Measurements from ENCODE around the gene TAF9. TPM values are rescaled to one million over a fixed set of nuclear protein-coding genes. Genes with fewer than 3 reads are reported as not detected.
A peak's percentile ranks its signal among the peaks of the same experiment; 100 is the strongest.

TAF9 gene
- total RNA-seq, 1 donor, result 86.2 TPM

DNA sequence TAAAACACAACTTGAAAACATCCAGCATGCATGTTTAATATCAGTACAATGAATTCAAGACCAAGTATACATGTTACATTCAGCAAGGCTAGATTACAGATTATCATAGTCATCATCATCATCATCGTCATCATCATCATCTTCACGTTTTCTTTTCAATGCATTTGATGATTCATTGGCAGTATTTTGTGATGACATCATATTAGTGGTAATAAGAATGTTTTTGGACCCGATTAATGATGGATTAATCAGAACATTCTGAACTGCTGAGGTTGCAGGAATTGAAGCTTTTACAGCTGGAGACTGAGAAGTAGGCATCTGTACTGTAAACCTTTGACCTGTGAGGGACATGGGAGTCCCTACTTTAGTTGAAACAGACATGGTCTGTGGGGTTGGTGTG, 4.5 kb downstream of the TAF9 start:
- DNase-seq (ENCODE audit: low read depth), result no peak
- TF ChIP-seq, protein P1, sequence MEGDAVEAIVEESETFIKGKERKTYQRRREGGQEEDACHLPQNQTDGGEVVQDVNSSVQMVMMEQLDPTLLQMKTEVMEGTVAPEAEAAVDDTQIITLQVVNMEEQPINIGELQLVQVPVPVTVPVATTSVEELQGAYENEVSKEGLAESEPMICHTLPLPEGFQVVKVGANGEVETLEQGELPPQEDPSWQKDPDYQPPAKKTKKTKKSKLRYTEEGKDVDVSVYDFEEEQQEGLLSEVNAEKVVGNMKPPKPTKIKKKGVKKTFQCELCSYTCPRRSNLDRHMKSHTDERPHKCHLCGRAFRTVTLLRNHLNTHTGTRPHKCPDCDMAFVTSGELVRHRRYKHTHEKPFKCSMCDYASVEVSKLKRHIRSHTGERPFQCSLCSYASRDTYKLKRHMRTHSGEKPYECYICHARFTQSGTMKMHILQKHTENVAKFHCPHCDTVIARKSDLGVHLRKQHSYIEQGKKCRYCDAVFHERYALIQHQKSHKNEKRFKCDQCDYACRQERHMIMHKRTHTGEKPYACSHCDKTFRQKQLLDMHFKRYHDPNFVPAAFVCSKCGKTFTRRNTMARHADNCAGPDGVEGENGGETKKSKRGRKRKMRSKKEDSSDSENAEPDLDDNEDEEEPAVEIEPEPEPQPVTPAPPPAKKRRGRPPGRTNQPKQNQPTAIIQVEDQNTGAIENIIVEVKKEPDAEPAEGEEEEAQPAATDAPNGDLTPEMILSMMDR (IDR thresholded peaks at IDR 0.05; ENCODE audit: insufficient read depth, low read length), result no peak
- H3K4me3 ChIP-seq (ENCODE audit: low read depth, low read length), result no peak overlapping the region

DNA sequence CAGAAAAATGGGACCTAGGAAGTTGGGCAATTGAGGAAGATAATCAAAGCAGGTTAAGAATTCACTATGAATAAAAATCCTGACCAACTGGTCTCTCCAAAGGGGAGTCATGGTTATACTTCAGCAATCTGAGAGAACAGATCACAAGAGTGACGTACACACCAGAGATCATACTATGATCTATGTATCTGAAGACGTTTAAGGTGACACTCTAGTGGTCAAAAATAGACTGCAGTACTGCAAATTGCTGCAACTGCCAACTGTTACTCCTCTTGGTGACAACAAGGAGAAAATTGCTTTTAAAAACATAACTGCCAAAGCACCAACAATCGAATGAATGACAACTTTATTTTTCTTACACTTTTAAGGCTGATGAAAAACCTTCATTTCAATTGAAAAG, 4.9 kb downstream of the TAF9 start:
- peak; percentile 10 for DNase-seq (ENCODE audit: low read depth)
- TF ChIP-seq, protein P1 (IDR thresholded peaks at IDR 0.05; ENCODE audit: insufficient read depth, low read length), result peak; percentile 48
- no peak overlapping the region for H3K4me3 ChIP-seq (ENCODE audit: low read depth, low read length)

DNA sequence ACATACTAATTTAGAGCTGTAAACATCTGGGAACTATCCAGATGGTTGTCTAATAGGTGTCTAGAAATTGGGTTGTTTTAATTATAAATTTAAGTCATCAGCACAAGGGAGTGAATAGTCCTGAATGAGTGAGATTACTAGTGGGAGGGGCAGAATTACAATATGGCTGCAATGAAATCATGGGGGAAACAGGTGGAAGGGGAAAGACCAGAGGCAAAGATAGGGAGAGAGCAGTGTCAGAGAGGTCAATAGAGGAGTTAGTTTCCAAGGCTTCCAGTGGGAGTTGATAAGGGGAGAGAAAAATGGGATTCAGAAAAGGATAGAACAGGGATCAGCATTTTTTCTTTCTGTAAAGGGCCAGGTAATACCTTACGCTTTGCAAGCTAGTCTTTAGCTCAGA, 8.9 kb downstream of the TAF9 start:
- H3K4me3 ChIP-seq (ENCODE audit: low read depth, low read length), result no peak overlapping the region
- TF ChIP-seq, protein P1 (IDR thresholded peaks at IDR 0.05; ENCODE audit: insufficient read depth, low read length), result no peak
- DNase-seq (ENCODE audit: low read depth), result no peak

DNA sequence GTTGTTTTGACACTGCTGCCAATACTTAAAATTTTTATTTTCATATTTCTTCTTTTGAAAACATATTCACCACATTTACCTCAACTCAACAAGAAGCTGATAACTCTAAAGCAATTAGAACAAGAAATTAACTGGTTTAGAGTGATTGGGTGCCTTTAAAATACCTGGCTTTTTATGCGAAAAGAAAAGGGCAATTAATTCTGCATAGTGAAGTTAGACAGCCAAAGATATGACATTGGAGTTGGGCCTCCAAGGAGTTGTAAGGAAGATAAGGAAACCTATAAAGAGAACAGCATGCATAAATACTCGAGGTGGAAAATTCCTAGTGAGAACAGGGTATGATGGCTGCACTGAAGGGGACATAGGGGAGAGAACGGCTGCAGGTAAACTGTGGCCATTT, 9.6 kb downstream of the TAF9 start:
- TF ChIP-seq, protein P1 (IDR thresholded peaks at IDR 0.05; ENCODE audit: insufficient read depth, low read length), result no peak
- DNase-seq (ENCODE audit: low read depth), result no peak
- H3K4me3 ChIP-seq (ENCODE audit: low read depth, low read length), result no peak overlapping the region

DNA sequence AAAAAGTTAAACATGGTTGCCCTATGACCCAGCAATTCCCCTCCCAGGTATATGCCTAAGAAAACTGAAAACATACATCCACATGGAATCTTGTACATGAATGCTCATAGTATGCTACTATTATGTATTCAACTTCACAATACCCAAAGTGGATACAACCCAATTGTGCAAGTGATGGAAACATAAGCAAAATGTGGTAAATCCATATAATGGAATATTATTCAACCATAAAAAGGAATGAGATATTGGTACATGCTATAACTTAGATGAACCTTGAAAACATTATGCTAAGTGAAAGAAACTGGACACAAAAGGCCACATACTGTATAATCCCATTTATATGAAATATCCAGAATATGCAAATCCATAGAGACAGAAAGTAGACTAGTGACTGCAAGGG, 18.7 kb downstream of the TAF9 start:
- no peak for DNase-seq (ENCODE audit: low read depth)
- H3K4me3 ChIP-seq (ENCODE audit: low read depth, low read length), result no peak overlapping the region
- TF ChIP-seq, protein P1 (IDR thresholded peaks at IDR 0.05; ENCODE audit: insufficient read depth, low read length), result no peak

DNA sequence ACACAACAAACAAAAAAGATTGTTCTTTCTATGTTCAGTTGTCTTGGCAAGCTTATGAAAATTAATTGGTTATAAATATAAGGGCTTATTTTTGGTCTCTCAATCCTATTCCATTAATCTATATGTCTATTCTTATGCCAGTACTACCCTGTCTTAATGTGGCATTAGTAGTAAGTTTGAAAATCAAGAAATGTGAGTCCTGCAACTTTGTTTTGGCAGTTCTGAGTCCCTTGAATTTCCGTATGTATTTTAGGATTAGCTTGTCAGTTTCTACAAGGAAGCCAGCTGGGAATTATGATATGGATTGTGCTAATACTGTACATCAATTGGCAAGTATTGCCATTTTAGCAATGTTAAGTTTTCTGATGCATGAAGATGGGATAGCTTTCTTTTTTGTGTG, 26.2 kb downstream of the TAF9 start:
- no peak for DNase-seq (ENCODE audit: low read depth)
- H3K4me3 ChIP-seq (ENCODE audit: low read depth, low read length), result no peak overlapping the region
- TF ChIP-seq, protein P1 (IDR thresholded peaks at IDR 0.05; ENCODE audit: insufficient read depth, low read length), result no peak

DNA sequence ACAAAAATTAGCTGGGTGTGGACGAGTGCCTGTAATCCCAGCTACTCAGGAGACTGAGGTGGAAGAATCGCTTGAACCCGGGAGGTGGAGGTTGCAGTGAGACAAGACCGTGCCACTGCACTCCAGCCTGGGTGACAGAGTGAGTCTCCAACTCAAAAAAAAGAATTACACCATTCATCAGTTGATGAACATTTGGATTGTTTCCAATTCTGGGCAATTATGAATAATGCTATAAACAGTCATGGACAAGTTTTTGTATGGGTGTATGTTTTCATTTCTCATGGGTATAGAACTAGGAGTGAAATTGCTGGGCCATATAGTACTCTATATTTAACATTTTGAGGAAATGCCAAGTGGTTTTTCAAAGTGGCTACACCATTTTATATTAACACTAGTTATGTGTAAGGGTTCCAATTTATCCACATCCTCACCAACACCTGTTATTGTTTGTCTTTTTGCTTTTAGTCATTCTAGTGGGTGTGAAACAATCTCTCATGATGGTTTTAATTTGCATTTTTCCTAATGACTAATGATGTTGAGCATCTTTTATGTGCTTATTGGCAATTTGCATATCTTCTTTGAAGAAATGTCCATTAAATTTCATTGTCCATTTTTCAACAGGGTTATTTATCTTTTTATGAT, 27.7 kb downstream of the TAF9 start:
- no peak overlapping the region for H3K4me3 ChIP-seq (ENCODE audit: low read depth, low read length)
- DNase-seq (ENCODE audit: low read depth), result no peak
- TF ChIP-seq, protein P1 (IDR thresholded peaks at IDR 0.05; ENCODE audit: insufficient read depth, low read length), result no peak
